H9 (cell line): Measurements from ENCODE around the gene GPATCH1. TPM values are rescaled to one million over a fixed set of nuclear protein-coding genes. Genes with fewer than 3 reads are reported as not detected.
A peak's percentile ranks its signal among the peaks of the same experiment; 100 is the strongest.

Experiments
- DNase-seq: peaks from one replicate; pipeline ENCODE4 v3.0.0-alpha.2; 2017
- H2AFZ ChIP-seq: one replicate; pipeline ENCODE4 v1.6.1; 2013; ENCODE audit warnings: mild to moderate bottlenecking, low read length, control low read depth, moderate library complexity
- H2AK5ac ChIP-seq: 2 replicates; pipeline ENCODE4 v1.6.1; 2013; ENCODE audit warnings: low read length, control low read depth, mixed read lengths; ENCODE audit not compliant: insufficient read length
- H2BK120ac ChIP-seq: one replicate; pipeline ENCODE4 v1.6.1; 2013; ENCODE audit warnings: low read depth, mild to moderate bottlenecking, low read length, control low read depth, inconsistent platforms; ENCODE audit not compliant: poor library complexity, severe bottlenecking
- H2BK12ac ChIP-seq: 2 replicates; pipeline ENCODE4 v1.6.1; 2013; ENCODE audit warnings: low read length, control low read depth, mixed read lengths, low read depth; ENCODE audit not compliant: insufficient read length
- H2BK15ac ChIP-seq: 2 replicates; pipeline ENCODE4 v1.6.1; 2013; ENCODE audit warnings: low read depth, low read length, control low read depth
- H2BK20ac ChIP-seq: one replicate; pipeline ENCODE4 v1.6.1; 2013; ENCODE audit warnings: low read depth, mild to moderate bottlenecking, low read length, control low read depth, inconsistent platforms; ENCODE audit not compliant: poor library complexity, severe bottlenecking
- H2BK5ac ChIP-seq: 2 replicates; pipeline ENCODE4 v1.6.1; 2013; ENCODE audit warnings: low read length, control low read depth, mixed read lengths; ENCODE audit not compliant: insufficient read length
- H3K14ac ChIP-seq: 2 replicates; pipeline ENCODE4 v1.6.1; 2013; ENCODE audit warnings: low read length, control low read depth; ENCODE audit not compliant: insufficient read depth
- H3K18ac ChIP-seq: 2 replicates; pipeline ENCODE4 v1.6.1; 2013; ENCODE audit warnings: low read depth, mild to moderate bottlenecking, mixed read lengths, low read length, control low read depth; ENCODE audit not compliant: insufficient read length
- H3K23ac ChIP-seq: 2 replicates; pipeline ENCODE4 v1.6.1; 2013; ENCODE audit warnings: low read length, control low read depth, mixed read lengths, low read depth; ENCODE audit not compliant: insufficient read length
- H3K23me2 ChIP-seq: 2 replicates; pipeline ENCODE4 v1.6.1; 2013; ENCODE audit warnings: low read depth, mild to moderate bottlenecking, mixed read lengths, low read length, control low read depth; ENCODE audit not compliant: insufficient read length, poor library complexity, severe bottlenecking
- H3K27ac ChIP-seq: 2 replicates; pipeline ENCODE4 v1.5.1; 2013; ENCODE audit warnings: low read length, control low read depth, mixed read lengths, low read depth; ENCODE audit not compliant: insufficient read length
- H3K27me3 ChIP-seq: 2 replicates; pipeline ENCODE4 v1.6.1; 2013; ENCODE audit warnings: low read length, control low read depth, inconsistent platforms; ENCODE audit not compliant: insufficient read depth
- H3K4ac ChIP-seq: 2 replicates; pipeline ENCODE4 v1.6.1; 2013; ENCODE audit warnings: low read depth, mild to moderate bottlenecking, control low read depth, inconsistent platforms, low read length, moderate library complexity
- H3K4me1 ChIP-seq: 2 replicates; pipeline ENCODE4 v1.6.1; 2013; ENCODE audit warnings: low read length, control low read depth, inconsistent platforms; ENCODE audit not compliant: insufficient read depth
- H3K4me2 ChIP-seq: 2 replicates; pipeline ENCODE4 v1.6.1; 2013; ENCODE audit warnings: low read length, control low read depth, mixed read lengths; ENCODE audit not compliant: insufficient read length, insufficient read depth
- H3K56ac ChIP-seq: 2 replicates; pipeline ENCODE4 v1.6.1; 2013; ENCODE audit warnings: low read depth, mild to moderate bottlenecking, mixed read lengths, low read length, control low read depth; ENCODE audit not compliant: insufficient read length
- H3K79me1 ChIP-seq: 2 replicates; pipeline ENCODE4 v1.6.1; 2013; ENCODE audit warnings: low read depth, mild to moderate bottlenecking, moderate library complexity, low read length, control low read depth, inconsistent platforms; ENCODE audit not compliant: insufficient read depth, poor library complexity, severe bottlenecking
- H3K79me2 ChIP-seq: 2 replicates; pipeline ENCODE4 v1.6.1; 2013; ENCODE audit warnings: low read length, control low read depth, inconsistent platforms; ENCODE audit not compliant: insufficient read depth
- H3K9ac ChIP-seq: 2 replicates; pipeline ENCODE4 v1.6.1; 2013; ENCODE audit warnings: low read length, control low read depth, mixed read lengths; ENCODE audit not compliant: insufficient read length; ENCODE audit errors: extremely low read depth
- H3K9me3 ChIP-seq: one replicate; pipeline ENCODE4 v1.6.1; 2013; ENCODE audit warnings: low read depth, low read length, inconsistent platforms; ENCODE audit not compliant: control insufficient read depth
- H3T11ph ChIP-seq: one replicate; pipeline ENCODE4 v1.6.1; 2013; ENCODE audit warnings: mild to moderate bottlenecking, low read length, control low read depth, inconsistent platforms
- H4K20me1 ChIP-seq: one replicate; pipeline ENCODE4 v1.6.1; 2013; ENCODE audit not compliant: control insufficient read depth, insufficient read length, insufficient read depth
- H4K5ac ChIP-seq: 2 replicates; pipeline ENCODE4 v1.6.1; 2013; ENCODE audit warnings: low read depth, mild to moderate bottlenecking, mixed read lengths, low read length, control low read depth; ENCODE audit not compliant: insufficient read length
- H4K8ac ChIP-seq: replicated peaks from 2 replicates; pipeline ENCODE4 v1.6.1; 2013; ENCODE audit warnings: low read length, control low read depth, mixed read lengths, low read depth; ENCODE audit not compliant: insufficient read length
- H4K91ac ChIP-seq: 2 replicates; pipeline ENCODE4 v1.6.1; 2013; ENCODE audit warnings: low read depth, mild to moderate bottlenecking, moderate library complexity, mixed read lengths, low read length, control low read depth; ENCODE audit not compliant: insufficient read length
- H3K27ac Mint-ChIP-seq, 3 experiments: 2 replicates in 2 of 3; 3 replicates in 1 of 3; pipeline ENCODE4 v1.8.0; 2020 to 2021; ENCODE audit warnings: mixed read lengths in 3 of 3, mild to moderate bottlenecking in 1 of 3, moderate library complexity in 1 of 3
- H3K27me3 Mint-ChIP-seq: 2 replicates; pipeline ENCODE4 v1.8.0; 2021; ENCODE audit warnings: low read depth, mild to moderate bottlenecking, moderate library complexity, mixed read lengths
- H3K36me3 Mint-ChIP-seq, 3 experiments: 2 replicates in 2 of 3; 3 replicates in 1 of 3; pipeline ENCODE4 v1.8.0; 2020 to 2021; ENCODE audit warnings: low read depth in 3 of 3, mixed read lengths in 3 of 3; ENCODE audit not compliant: insufficient read depth in 1 of 3
- H3K4me1 Mint-ChIP-seq, 2 experiments: 2 replicates each; pipeline ENCODE4 v1.8.0; 2020; ENCODE audit warnings: mixed read lengths in 2 of 2
- H3K4me3 Mint-ChIP-seq, 2 experiments: 2 replicates in 1 of 2; 3 replicates in 1 of 2; pipeline ENCODE4 v1.8.0; 2020 to 2021; ENCODE audit warnings: mild to moderate bottlenecking in 2 of 2, mixed read lengths in 2 of 2, moderate library complexity in 1 of 2
- H3K9me3 Mint-ChIP-seq, 2 experiments: 2 replicates in 1 of 2; 3 replicates in 1 of 2; pipeline ENCODE4 v1.8.0; 2020; ENCODE audit warnings: mild to moderate bottlenecking in 2 of 2, mixed read lengths in 2 of 2, moderate library complexity in 1 of 2
- CTCF ChIP-seq: fragments of 200-600 bp; sonication (generic); conservative IDR thresholded peaks from 3 replicates; pipeline ENCODE4 v1.8.0; 2021; ENCODE audit warnings: antibody characterized with exemption, mild to moderate bottlenecking
- WGBS: extraction: QIAGEN DNeasy Blood & Tissue Kit; methylation state at CpG from one replicate; pipeline ENCODE4 v1.1.7; 2013; ENCODE audit warnings: missing lambda C conversion rate, low lambda C conversion rate, mixed read lengths; ENCODE audit not compliant: insufficient read length; ENCODE audit errors: extremely low coverage; 5-methylcytosine and 5-hydroxymethylcytosine counted together
- total RNA-seq: library from RNA; stranded (reverse); gene quantifications from 2 replicates; pipeline ENCODE4 v1.2.1, GENCODE V29; 2021

The GPATCH1 gene
- total RNA-seq, 1 experiment from 2014 or later, result 11.7 TPM

DNA sequence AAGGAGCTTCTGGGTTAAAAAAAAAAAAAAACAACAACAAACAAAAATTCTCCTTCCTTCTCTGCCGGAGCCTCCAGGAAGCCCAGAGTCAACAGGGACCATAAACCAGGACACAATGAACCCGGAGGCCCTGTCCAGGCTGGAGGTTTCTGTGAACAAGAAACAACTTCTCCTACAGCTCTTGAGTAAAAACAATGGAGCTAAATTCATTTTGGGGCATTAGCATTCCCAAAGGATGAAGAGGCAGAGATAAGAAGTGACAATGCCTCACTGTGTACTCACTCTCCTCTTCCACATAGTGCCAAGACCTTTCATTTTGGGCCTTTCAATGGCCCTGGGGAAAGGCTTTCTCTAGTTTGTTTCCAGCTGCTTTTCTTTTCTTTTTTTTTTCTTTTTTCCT is 25.3 kb upstream of the GPATCH1 start:
- Histone ChIP-seq H3K27me3 (no peaks in the 10 kb centered on the region), H3K4me1 (no peaks in the 10 kb centered on the region), H3K4ac (no peak overlapping the region), H3K79me1 (peaks cover 9% of the 10 kb centered on the region), H2BK120ac (no peak overlapping the region), H3K4me2 (no peak overlapping the region), H3K9me3 (no peaks in the 10 kb centered on the region), H3T11ph (no peak overlapping the region), H4K5ac (no peak overlapping the region), H3K23me2 (no peaks in the 10 kb centered on the region), H3K18ac (no peak overlapping the region), H3K9ac (no peak overlapping the region), H2BK15ac (no peak overlapping the region), H4K91ac (no peak overlapping the region), H2AFZ (no peak overlapping the region), H3K23ac (no peak overlapping the region), H2BK5ac (no peak overlapping the region), H2BK12ac (no peak overlapping the region), H3K27ac (no peak overlapping the region), H3K56ac (no peak overlapping the region), H3K79me2 (peaks cover 5% of the 10 kb centered on the region; the same call in 1 of the 2 replicates), H2BK20ac (no peak overlapping the region), H4K8ac (no peak overlapping the region), H3K14ac (no peak overlapping the region), H2AK5ac (no peak overlapping the region), H4K20me1 (no peaks in the 10 kb centered on the region)
- Mint-ChIP-seq H3K9me3 (no peaks in the 10 kb centered on the region), H3K36me3 (peaks cover 5 to 17% (median 15%) of the 10 kb centered on the region in 3 experiments; a peak in 6 of 7 replicates), H3K27me3 (no peaks in the 10 kb centered on the region), H3K27ac (peak overlapping the region in 2 of 3 experiments; percentile 89 to 95; a peak in 4 of 7 replicates), H3K4me3 (no peak overlapping the region), H3K4me1 (peaks cover 23 to 35% of the 10 kb centered on the region in 2 experiments)
- WGBS, result no CpG with 5 or more reads among the region's 2 CpGs
- no peak for TF ChIP-seq CTCF
- no peak for DNase-seq
